K562 (cell line): ENCODE results near the gene AIF1L.

ENCODE experiments used
- ATF6 ChIP-seq: sonication (generic); formaldehyde crosslinking; IDR thresholded peaks from 2 replicates; pipeline ENCODE4 v1.4.0; 2020; ENCODE audit warnings: mild to moderate bottlenecking, missing genetic modification reagents
- ELF1 ChIP-seq: fragments of 200-800 bp; sonication (Bioruptor generic); IDR thresholded peaks from 2 replicates; pipeline ENCODE4 v1.6.1; 2016; ENCODE audit warnings: missing genetic modification characterization, missing compliant biosample characterization
- JUND ChIP-seq, 2 experiments: IDR thresholded peaks; 2 replicates in 1 of 2; 3 replicates in 1 of 2; pipeline ENCODE4 v1.6.1; 2011; ENCODE audit warnings: borderline replicate concordance in 2 of 2, low read depth in 2 of 2, low read length in 2 of 2, improper control_type of control experiment in 1 of 2, missing biosample characterization in 1 of 2, missing genetic modification characterization in 1 of 2, missing genetic modification reagents in 1 of 2
- ZNF121 ChIP-seq: sonication (generic); formaldehyde crosslinking; conservative IDR thresholded peaks from 2 replicates; pipeline ENCODE4 v1.8.0; 2022; ENCODE audit warnings: missing genetic modification reagents
- ZNF830 ChIP-seq: fragments of 250-450 bp; sonication (Bioruptor Pico); IDR thresholded peaks from 2 replicates; pipeline ENCODE4 v1.5.0; 2021; ENCODE audit warnings: mild to moderate bottlenecking
- TF ChIP-seq, protein P1 (sequence below), 3 experiments: IDR thresholded peaks in 2 of 3; conservative IDR thresholded peaks in 1 of 3; 2 replicates each; pipeline ENCODE4 v1.5.1; 2011 to 2012; ENCODE audit warnings: low read length in 3 of 3, mild to moderate bottlenecking in 3 of 3, control low read depth in 2 of 3, improper control_type of control experiment in 1 of 3, inconsistent platforms in 1 of 3, low read depth in 1 of 3, mixed read lengths in 1 of 3, moderate library complexity in 1 of 3; ENCODE audit not compliant: insufficient read depth in 2 of 3

GRCh38 chr9:131072871-131073237 is 23.5 kb upstream of the AIF1L start:
- TF ChIP-seq ZNF121 (CRISPR knock-in tag) (no peak), JUND (IDR thresholded peaks at IDR 0.05; ENCODE audit: borderline replicate concordance, low read depth, low read length) (no peak), JUND (tag; IDR thresholded peaks at IDR 0.05; ENCODE audit: borderline replicate concordance, low read depth, low read length) (no peak), ATF6 (no peak), ELF1 (tag) (no peak), ZNF830 (CRISPR knock-in tag) (no peak)
- TF ChIP-seq, protein P1, sequence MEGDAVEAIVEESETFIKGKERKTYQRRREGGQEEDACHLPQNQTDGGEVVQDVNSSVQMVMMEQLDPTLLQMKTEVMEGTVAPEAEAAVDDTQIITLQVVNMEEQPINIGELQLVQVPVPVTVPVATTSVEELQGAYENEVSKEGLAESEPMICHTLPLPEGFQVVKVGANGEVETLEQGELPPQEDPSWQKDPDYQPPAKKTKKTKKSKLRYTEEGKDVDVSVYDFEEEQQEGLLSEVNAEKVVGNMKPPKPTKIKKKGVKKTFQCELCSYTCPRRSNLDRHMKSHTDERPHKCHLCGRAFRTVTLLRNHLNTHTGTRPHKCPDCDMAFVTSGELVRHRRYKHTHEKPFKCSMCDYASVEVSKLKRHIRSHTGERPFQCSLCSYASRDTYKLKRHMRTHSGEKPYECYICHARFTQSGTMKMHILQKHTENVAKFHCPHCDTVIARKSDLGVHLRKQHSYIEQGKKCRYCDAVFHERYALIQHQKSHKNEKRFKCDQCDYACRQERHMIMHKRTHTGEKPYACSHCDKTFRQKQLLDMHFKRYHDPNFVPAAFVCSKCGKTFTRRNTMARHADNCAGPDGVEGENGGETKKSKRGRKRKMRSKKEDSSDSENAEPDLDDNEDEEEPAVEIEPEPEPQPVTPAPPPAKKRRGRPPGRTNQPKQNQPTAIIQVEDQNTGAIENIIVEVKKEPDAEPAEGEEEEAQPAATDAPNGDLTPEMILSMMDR (IDR thresholded peaks at IDR 0.05 in 2 of 3, conservative IDR thresholded peaks at IDR 0.05 in 1 of 3; ENCODE audit: insufficient read depth in 2 of 3, low read depth in 1 of 3, low read length in 3 of 3) = no peak
